Measurements from ENCODE around the gene MTHFD1L. TPM values are rescaled to one million over a fixed set of nuclear protein-coding genes. Genes with fewer than 3 reads are reported as not detected.

MTHFD1L gene
- total RNA-seq, 2 donors from 2014 or later, result 13.0 to 19.1 TPM

DNA sequence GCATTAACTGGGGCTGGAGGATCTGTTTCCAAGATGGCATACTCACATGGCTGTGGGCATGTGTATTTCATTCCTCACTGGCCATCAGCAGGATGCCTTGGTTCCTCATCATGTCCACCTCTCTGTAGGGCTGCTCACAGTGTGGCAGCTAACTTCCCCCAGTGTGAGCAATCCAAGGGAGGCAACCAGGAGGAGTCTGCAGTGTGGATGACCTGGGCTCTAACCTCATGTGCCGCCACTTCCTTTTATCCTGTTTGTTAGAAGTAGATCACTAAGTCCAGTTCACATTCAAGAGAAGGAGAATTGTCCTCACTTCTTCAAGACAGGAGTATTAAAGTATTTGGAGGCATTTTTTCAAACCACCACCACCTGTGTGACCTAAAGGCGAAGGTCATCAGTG lies 54.4 kb downstream of the MTHFD1L start:
- Histone ChIP-seq H3K27me3 (no peaks in the 10 kb centered on the region), H3K9me3 (no peaks in the 10 kb centered on the region), H3K4me3 (no peak overlapping the region), H3K27ac (no peak overlapping the region), H3K4me1 (no peaks in the 10 kb centered on the region), H3K36me3 (replicated peaks in 1 of 2; ENCODE audit: insufficient read depth in 1 of 2, low read depth in 2 of 2) (no peaks in the 10 kb centered on the region)
- ATAC-seq (no peak), DNase-seq (no peak)
- intact Hi-C loops (cut with DNase I), result no loop called here
- WGBS, 2 donors, result 100% methylated on average over 2 of the region's 2 CpGs
- no peak for TF ChIP-seq POLR2A (IDR thresholded peaks at IDR 0.05)
- TF ChIP-seq, protein P1, sequence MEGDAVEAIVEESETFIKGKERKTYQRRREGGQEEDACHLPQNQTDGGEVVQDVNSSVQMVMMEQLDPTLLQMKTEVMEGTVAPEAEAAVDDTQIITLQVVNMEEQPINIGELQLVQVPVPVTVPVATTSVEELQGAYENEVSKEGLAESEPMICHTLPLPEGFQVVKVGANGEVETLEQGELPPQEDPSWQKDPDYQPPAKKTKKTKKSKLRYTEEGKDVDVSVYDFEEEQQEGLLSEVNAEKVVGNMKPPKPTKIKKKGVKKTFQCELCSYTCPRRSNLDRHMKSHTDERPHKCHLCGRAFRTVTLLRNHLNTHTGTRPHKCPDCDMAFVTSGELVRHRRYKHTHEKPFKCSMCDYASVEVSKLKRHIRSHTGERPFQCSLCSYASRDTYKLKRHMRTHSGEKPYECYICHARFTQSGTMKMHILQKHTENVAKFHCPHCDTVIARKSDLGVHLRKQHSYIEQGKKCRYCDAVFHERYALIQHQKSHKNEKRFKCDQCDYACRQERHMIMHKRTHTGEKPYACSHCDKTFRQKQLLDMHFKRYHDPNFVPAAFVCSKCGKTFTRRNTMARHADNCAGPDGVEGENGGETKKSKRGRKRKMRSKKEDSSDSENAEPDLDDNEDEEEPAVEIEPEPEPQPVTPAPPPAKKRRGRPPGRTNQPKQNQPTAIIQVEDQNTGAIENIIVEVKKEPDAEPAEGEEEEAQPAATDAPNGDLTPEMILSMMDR (IDR thresholded peaks at IDR 0.05), result no peak

DNA sequence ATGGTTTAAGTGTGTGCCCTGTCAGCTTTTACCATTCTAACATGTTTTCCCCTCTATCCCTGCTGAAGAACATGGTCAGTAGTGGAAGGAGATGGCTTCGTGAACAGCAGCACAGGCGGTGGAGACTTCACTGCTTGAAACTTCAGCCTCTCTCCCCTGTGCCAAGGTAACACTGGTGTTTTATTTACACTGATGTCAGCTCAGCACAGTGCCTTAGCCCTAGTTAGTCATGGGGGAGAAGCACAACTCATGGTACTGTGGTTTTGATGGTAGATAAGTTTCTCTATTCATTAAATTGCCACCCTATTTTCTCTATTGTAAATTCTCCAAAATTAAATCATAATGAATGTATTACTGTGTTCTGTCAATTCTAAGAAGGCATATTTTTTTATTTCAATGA lies 56.6 kb downstream of the MTHFD1L start:
- DNase-seq (no peak), ATAC-seq (no peak)
- intact Hi-C loops (cut with DNase I), result no loop called here
- H3K9me3 ChIP-seq, result no peaks in the 10 kb centered on the region
- no peak overlapping the region for H3K27ac ChIP-seq
- H3K4me1 ChIP-seq, result no peaks in the 10 kb centered on the region
- WGBS, 2 donors, result 89 to 97% methylated on average over 2 of the region's 2 CpGs
- TF ChIP-seq, protein P1 (IDR thresholded peaks at IDR 0.05), result no peak
- H3K4me3 ChIP-seq, result no peak overlapping the region
- no peaks in the 10 kb centered on the region for H3K27me3 ChIP-seq
- H3K36me3 ChIP-seq (replicated peaks in 1 of 2; ENCODE audit: insufficient read depth in 1 of 2, low read depth in 2 of 2), result no peaks in the 10 kb centered on the region

DNA sequence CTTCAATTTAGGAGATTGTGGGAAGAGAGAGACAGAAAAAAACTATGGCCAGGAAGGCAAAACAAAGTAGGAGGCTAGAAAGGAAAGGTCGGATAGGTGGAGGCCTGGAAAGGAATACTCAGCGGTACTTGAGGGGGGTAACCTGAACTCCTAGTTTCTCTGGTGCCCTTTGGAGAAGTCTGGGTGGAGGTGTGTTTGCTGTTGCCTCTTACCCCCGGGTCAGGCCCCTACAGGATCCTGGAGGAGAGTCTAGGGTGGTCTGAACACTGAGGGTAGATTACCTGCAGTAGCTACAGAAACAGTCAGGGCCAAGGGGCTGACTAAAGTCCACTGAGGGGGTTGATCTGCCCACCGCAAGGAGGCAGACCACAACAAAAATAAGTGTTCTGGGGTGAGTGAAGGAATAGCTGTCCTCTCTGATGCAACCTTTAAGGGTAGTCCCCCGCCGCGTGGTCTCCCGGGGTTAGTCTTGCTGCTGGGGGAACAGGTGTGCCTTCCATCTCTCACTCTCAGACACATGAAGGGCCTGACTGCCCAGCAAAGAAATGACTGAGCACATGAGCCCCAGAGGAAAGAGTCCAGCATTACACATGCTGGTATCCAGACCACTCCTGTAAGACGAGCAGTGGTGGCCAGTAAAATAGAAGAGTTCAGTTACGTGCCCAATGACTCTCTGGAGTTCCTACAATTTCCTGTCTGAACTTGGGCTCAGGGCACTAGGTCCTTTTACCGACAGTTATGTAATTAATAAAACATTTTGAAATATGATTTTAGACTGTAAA lies 59.5 kb downstream of the MTHFD1L start:
- ATAC-seq (peak; percentile 38), DNase-seq (no peak)
- no peak for TF ChIP-seq POLR2A (IDR thresholded peaks at IDR 0.05)
- TF ChIP-seq, protein P1 (IDR thresholded peaks at IDR 0.05), result no peak
- no peaks in the 10 kb centered on the region for H3K36me3 ChIP-seq (replicated peaks in 1 of 2; ENCODE audit: insufficient read depth in 1 of 2, low read depth in 2 of 2)
- no peaks in the 10 kb centered on the region for H3K9me3 ChIP-seq
- no peak overlapping the region for H3K4me3 ChIP-seq
- H3K27me3 ChIP-seq, result no peaks in the 10 kb centered on the region
- H3K27ac ChIP-seq, result no peak overlapping the region
- intact Hi-C loops (cut with DNase I), result no loop called here
- 84 to 85% methylated on average over 11 of the region's 11 CpGs for WGBS, 2 donors
- H3K4me1 ChIP-seq, result no peaks in the 10 kb centered on the region

DNA sequence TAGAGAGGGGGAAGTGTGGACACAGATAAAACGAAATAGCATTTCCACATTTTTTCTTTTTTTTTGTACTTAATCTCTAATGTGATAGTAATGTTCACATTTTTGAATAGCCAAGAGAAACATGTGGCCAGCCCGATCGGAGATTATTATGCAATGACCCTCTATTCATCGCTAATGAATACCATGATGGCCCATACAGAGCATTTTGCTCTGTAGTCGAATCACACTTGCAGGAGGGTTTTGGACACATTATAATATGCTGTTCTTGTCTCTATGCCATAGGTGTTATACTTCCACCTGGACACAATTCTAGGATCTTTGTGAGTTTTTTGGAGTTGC lies 60.1 kb downstream of the MTHFD1L start:
- 59 to 79% methylated on average over 5 of the region's 5 CpGs for WGBS, 2 donors
- ATAC-seq (peak; percentile 27), DNase-seq (no peak)
- TF ChIP-seq POLR2A (IDR thresholded peaks at IDR 0.05), result no peak
- TF ChIP-seq, protein P1 (IDR thresholded peaks at IDR 0.05), result no peak
- Histone ChIP-seq H3K27me3 (no peaks in the 10 kb centered on the region), H3K27ac (no peak overlapping the region), H3K4me1 (no peaks in the 10 kb centered on the region), H3K4me3 (no peak overlapping the region), H3K36me3 (replicated peaks in 1 of 2; ENCODE audit: insufficient read depth in 1 of 2, low read depth in 2 of 2) (no peaks in the 10 kb centered on the region), H3K9me3 (no peaks in the 10 kb centered on the region)
- intact Hi-C loops (cut with DNase I), result no loop called here

DNA sequence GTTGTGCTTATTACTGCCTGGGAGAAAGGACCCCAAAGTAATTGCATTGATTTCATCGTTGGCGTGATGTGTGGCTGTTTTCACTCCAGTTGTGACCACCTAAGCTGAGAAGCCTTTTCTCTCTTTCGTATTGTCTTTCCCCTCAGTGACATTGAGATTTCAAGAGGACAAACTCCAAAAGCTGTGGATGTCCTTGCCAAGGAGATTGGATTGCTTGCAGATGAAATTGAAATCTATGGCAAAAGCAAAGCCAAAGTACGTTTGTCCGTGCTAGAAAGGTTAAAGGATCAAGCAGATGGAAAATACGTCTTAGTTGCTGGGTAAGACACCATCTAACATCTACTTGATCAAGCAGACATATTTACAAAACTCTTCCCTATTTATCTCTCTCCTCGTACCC lies 60.5 kb downstream of the MTHFD1L start:
- no peaks in the 10 kb centered on the region for H3K27me3 ChIP-seq
- H3K9me3 ChIP-seq, result no peaks in the 10 kb centered on the region
- H3K4me1 ChIP-seq, result no peaks in the 10 kb centered on the region
- no peak overlapping the region for H3K27ac ChIP-seq
- TF ChIP-seq, protein P1 (IDR thresholded peaks at IDR 0.05), result no peak
- TF ChIP-seq POLR2A (IDR thresholded peaks at IDR 0.05), result no peak
- intact Hi-C loops (cut with DNase I), result no loop called here
- H3K4me3 ChIP-seq, result no peak overlapping the region
- WGBS, 2 donors, result 76 to 77% methylated on average over 7 of the region's 7 CpGs
- no peak for DNase-seq
- no peak for ATAC-seq
- H3K36me3 ChIP-seq (replicated peaks in 1 of 2; ENCODE audit: insufficient read depth in 1 of 2, low read depth in 2 of 2), result no peaks in the 10 kb centered on the region

Data from body of pancreas (tissue), 4 donors.